B cell (primary cell): Measurements from ENCODE around the gene ZNF718. TPM values are rescaled to one million over a fixed set of nuclear protein-coding genes. Genes with fewer than 3 reads are reported as not detected.

Source experiments
- ATAC-seq: fragments of 200-7000 bp; cut with Tn5 transposase; one replicate; pipeline ENCODE4 v1.10.0; 2021; ENCODE audit warnings: low read depth, mild to moderate bottlenecking, moderate number of reproducible peaks, moderate library complexity
- CTCF ChIA-PET: fragments of 350-600 bp; sonication (Branson Sonifier 250); formaldehyde crosslinking; loops from one replicate; lab custom pipeline; 2021; ENCODE audit warnings: antibody characterized with exemption, inconsistent platforms; lab: Charles Lee
- POLR2A ChIA-PET: fragments of 350-600 bp; sonication (Branson Sonifier 250); formaldehyde crosslinking; loops from one replicate; lab custom pipeline; 2021; ENCODE audit warnings: antibody characterized with exemption; lab: Charles Lee
- DNase-seq: peaks from one replicate; pipeline ENCODE4 v3.0.0; 2013
- H2AFZ ChIP-seq: 2 replicates; pipeline ENCODE4 v1.6.1; 2012; ENCODE audit warnings: mild to moderate bottlenecking, low read depth, low read length; ENCODE audit not compliant: insufficient read depth, poor library complexity, severe bottlenecking
- H3K27ac ChIP-seq, 2 donors: 1 replicate in 1 of 2; 2 replicates in 1 of 2; pipeline ENCODE4 v1.5.1; 2012 to 2013; ENCODE audit warnings: low read length in 2 of 2, mild to moderate bottlenecking in 2 of 2, moderate library complexity in 1 of 2
- H3K27me3 ChIP-seq, 4 experiments: fragments of 200-600 bp in 1 of 4; sonication (generic) in 1 of 4; replicated peaks in 1 of 4; 1 replicate in 2 of 4; 2 replicates in 2 of 4; pipeline versions ENCODE4 v1.6.1 to v1.7.0; 2013 to 2016; ENCODE audit warnings: low read length in 3 of 4, mild to moderate bottlenecking in 2 of 4, mixed read lengths in 1 of 4, moderate library complexity in 1 of 4; ENCODE audit not compliant: insufficient read depth in 4 of 4, control insufficient read depth in 3 of 4; ENCODE audit errors: control extremely low read depth in 1 of 4
- H3K36me3 ChIP-seq, 2 experiments: replicated peaks in 1 of 2; 1 replicate in 1 of 2; 2 replicates in 1 of 2; pipeline versions ENCODE4 v1.6.1 to v1.7.1; 2013; ENCODE audit warnings: low read length in 1 of 2; ENCODE audit not compliant: insufficient read depth in 2 of 2, control insufficient read depth in 1 of 2; ENCODE audit errors: control extremely low read depth in 1 of 2, extremely low read depth in 1 of 2
- H3K4me1 ChIP-seq, 2 donors: fragments of 200-600 bp in 1 of 2; sonication (generic) in 1 of 2; 1 replicate in 1 of 2; 2 replicates in 1 of 2; pipeline versions ENCODE4 v1.5.1 to v1.6.1; 2013 to 2017; ENCODE audit warnings: low read length in 2 of 2; ENCODE audit not compliant: control insufficient read depth in 2 of 2, insufficient read depth in 2 of 2
- H3K4me2 ChIP-seq: replicated peaks from 2 replicates; pipeline ENCODE3; 2012; ENCODE audit warnings: mild to moderate bottlenecking, low read depth, low read length; ENCODE audit not compliant: poor library complexity, severe bottlenecking
- H3K4me3 ChIP-seq, 5 experiments: fragments of 200-600 bp in 1 of 5; sonication (generic) in 1 of 5; 1 replicate in 3 of 5; 2 replicates in 2 of 5; pipeline versions ENCODE4 v1.5.1 to v1.7.0; 2011 to 2016; ENCODE audit warnings: low read length in 4 of 5, mild to moderate bottlenecking in 4 of 5, low read depth in 2 of 5, control low read depth in 1 of 5, moderate library complexity in 1 of 5; ENCODE audit not compliant: insufficient read depth in 1 of 5; ENCODE audit errors: control extremely low read depth in 1 of 5, extremely low read depth in 1 of 5
- H3K79me2 ChIP-seq: fragments of 200-600 bp; sonication (generic); one replicate; pipeline ENCODE4 v1.6.0; 2016; ENCODE audit warnings: low read length; ENCODE audit not compliant: control insufficient read depth, insufficient read depth
- H3K9ac ChIP-seq: fragments of 200-600 bp; sonication (generic); 2 replicates; pipeline ENCODE4 v1.6.1; 2017; ENCODE audit warnings: mild to moderate bottlenecking, low read length, moderate library complexity
- H3K9me3 ChIP-seq, 3 donors: one replicate each; pipeline versions ENCODE4 v1.6.1 to v1.7.1; 2013; ENCODE audit warnings: low read length in 2 of 3; ENCODE audit not compliant: control insufficient read depth in 2 of 3, insufficient read depth in 1 of 3; ENCODE audit errors: control extremely low read depth in 1 of 3
- H4K20me1 ChIP-seq: 2 replicates; pipeline ENCODE4 v1.6.0; 2012; ENCODE audit warnings: mild to moderate bottlenecking, low read length; ENCODE audit not compliant: insufficient read depth, control insufficient read depth, poor library complexity, severe bottlenecking
- H3K27ac Mint-ChIP-seq: one replicate; pipeline ENCODE4 v1.8.0; 2021; ENCODE audit warnings: mixed read lengths
- H3K27me3 Mint-ChIP-seq: one replicate; pipeline ENCODE4 v1.8.0; 2021; ENCODE audit warnings: mixed read lengths
- H3K4me1 Mint-ChIP-seq: one replicate; pipeline ENCODE4 v1.8.0; 2021; ENCODE audit warnings: mixed read lengths
- H3K4me3 Mint-ChIP-seq: one replicate; pipeline ENCODE4 v1.8.0; 2021; ENCODE audit warnings: mixed read lengths
- H3K9me3 Mint-ChIP-seq: one replicate; pipeline ENCODE4 v1.8.0; 2022; ENCODE audit warnings: mixed read lengths; ENCODE audit not compliant: insufficient read depth
- CTCF ChIP-seq: fragments of 200-600 bp; IDR thresholded peaks from one replicate; pipeline ENCODE4 v1.8.0; 2022; ENCODE audit warnings: antibody characterized with exemption, mild to moderate bottlenecking
- EZH2 ChIP-seq: IDR thresholded peaks from 2 replicates; pipeline ENCODE4 v1.6.1; 2012; ENCODE audit warnings: borderline replicate concordance, low read depth, mild to moderate bottlenecking, moderate library complexity, low read length; ENCODE audit not compliant: insufficient read depth, poor library complexity, severe bottlenecking
- WGBS: methylation state at CpG from one replicate; pipeline ENCODE4 v1.1.5; 2013; ENCODE audit warnings: missing lambda C conversion rate; ENCODE audit not compliant: insufficient coverage; 5-methylcytosine and 5-hydroxymethylcytosine counted together
- intact Hi-C: fragments of 100-400 bp; cut with micrococcal nuclease; formaldehyde crosslinking; loops from one replicate; pipeline ENCODE4 v1.10.0; 2022
- polyA plus RNA-seq: library from polyadenylated mRNA; depleted of rRNA; stranded (reverse); fragments of >200 nt; gene quantifications from 2 replicates; pipeline ENCODE4 v1.2.3, GENCODE V29; 2012
- total RNA-seq, 2 donors: library from RNA; stranded (reverse); fragments of 120-200 nt in 1 of 2; gene quantifications; 1 replicate in 1 of 2; 2 replicates in 1 of 2; pipeline versions ENCODE4 v1.2.3 to v1.2.4, GENCODE V29; 2013 to 2022

Gene ZNF718
- total and polyA plus RNA-seq, 2 donors (not counting 1 experiment from before 2014, with no cell fraction given) = 5.3 to 18.0 TPM

- no peak for DNase-seq
- Mint-ChIP-seq H3K9me3 (peaks cover 8% of the 10 kb centered on the region), H3K4me3 (no peak overlapping the region), H3K4me1 (peaks cover 5% of the 10 kb centered on the region), H3K27ac (no peak overlapping the region), H3K27me3 (no peaks in the 10 kb centered on the region)
- H3K9me3 ChIP-seq = peaks cover 18 to 43% (median 22%) of the 10 kb centered on the region in 3 donors
- H3K27ac ChIP-seq = no peak overlapping the region
- H3K4me1 ChIP-seq = no peaks in the 10 kb centered on the region
- TF ChIP-seq CTCF (no peak), EZH2 (no peak)
- H3K36me3 ChIP-seq = peaks cover 36 to 62% of the 10 kb centered on the region in 2 experiments
- no peak overlapping the region for H3K9ac ChIP-seq
- no peaks in the 10 kb centered on the region for H3K27me3 ChIP-seq
- no peaks in the 10 kb centered on the region for H4K20me1 ChIP-seq
- H3K4me2 ChIP-seq = no peak overlapping the region
- intact Hi-C loops = no loop called here
- H2AFZ ChIP-seq = no peak overlapping the region
- H3K4me3 ChIP-seq = no peak overlapping the region
- ChIA-PET POLR2A (no interaction called here), CTCF (no interaction called here)
- no peak for ATAC-seq
- H3K79me2 ChIP-seq = peaks cover 68% of the 10 kb centered on the region
- no CpG with 5 or more reads among the region's 1 CpG for WGBS
Measured at GRCh38 chr4:132483-132882, 8.2 kb downstream of the ZNF718 start.

GRCh38 chr4:138935-139334 is 14.6 kb downstream of the ZNF718 start:
- Mint-ChIP-seq H3K4me1 (peaks cover 15% of the 10 kb centered on the region), H3K27me3 (no peaks in the 10 kb centered on the region), H3K4me3 (no peak overlapping the region), H3K9me3 (peaks cover 22% of the 10 kb centered on the region), H3K27ac (no peak overlapping the region)
- ChIA-PET POLR2A (no interaction called here), CTCF (no interaction called here)
- no peak overlapping the region for H2AFZ ChIP-seq
- no peaks in the 10 kb centered on the region for H4K20me1 ChIP-seq
- H3K9me3 ChIP-seq = peaks cover 11 to 65% (median 44%) of the 10 kb centered on the region in 3 donors
- ATAC-seq (no peak), DNase-seq (no peak)
- H3K9ac ChIP-seq = no peak overlapping the region
- intact Hi-C loops = no loop called here
- H3K36me3 ChIP-seq = peaks cover 19 to 61% of the 10 kb centered on the region in 2 experiments
- WGBS = 86% methylated on average over 1 of the region's 3 CpGs
- H3K79me2 ChIP-seq = peaks cover 28% of the 10 kb centered on the region
- no peaks in the 10 kb centered on the region for H3K4me1 ChIP-seq
- TF ChIP-seq EZH2 = no peak
- TF ChIP-seq CTCF = no peak
- no peak overlapping the region for H3K27ac ChIP-seq
- no peaks in the 10 kb centered on the region for H3K27me3 ChIP-seq
- H3K4me2 ChIP-seq = no peak overlapping the region
- no peak overlapping the region for H3K4me3 ChIP-seq
